Skeletal muscle satellite cell (primary cell): ENCODE results near the gene RHEBL1.

Experiments
- H3K27me3 ChIP-seq: 2 replicates; pipeline ENCODE4 v1.7.0; 2013; ENCODE audit warnings: low read length; ENCODE audit not compliant: control insufficient read depth, insufficient read depth
- H3K36me3 ChIP-seq: 2 replicates; pipeline ENCODE4 v1.7.0; 2013; ENCODE audit warnings: mild to moderate bottlenecking, control low read depth, low read length; ENCODE audit not compliant: insufficient read depth
- H3K4me1 ChIP-seq: 2 replicates; pipeline ENCODE4 v1.7.0; 2013; ENCODE audit warnings: low read length; ENCODE audit not compliant: control insufficient read depth, insufficient read depth
- H3K4me2 ChIP-seq: 2 replicates; pipeline ENCODE4 v1.7.0; 2013; ENCODE audit warnings: mild to moderate bottlenecking, low read length
- H3K4me3 ChIP-seq: 2 replicates; pipeline ENCODE4 v1.7.0; 2013; ENCODE audit warnings: low read length
- H3K9ac ChIP-seq: 2 replicates; pipeline ENCODE4 v1.7.0; 2013; ENCODE audit warnings: mild to moderate bottlenecking, low read depth, low read length, moderate library complexity
- H3K9me3 ChIP-seq: replicated peaks from 2 replicates; pipeline ENCODE4 v1.7.0; 2013; ENCODE audit warnings: mild to moderate bottlenecking, control low read depth, low read length

The RHEBL1 gene

DNA sequence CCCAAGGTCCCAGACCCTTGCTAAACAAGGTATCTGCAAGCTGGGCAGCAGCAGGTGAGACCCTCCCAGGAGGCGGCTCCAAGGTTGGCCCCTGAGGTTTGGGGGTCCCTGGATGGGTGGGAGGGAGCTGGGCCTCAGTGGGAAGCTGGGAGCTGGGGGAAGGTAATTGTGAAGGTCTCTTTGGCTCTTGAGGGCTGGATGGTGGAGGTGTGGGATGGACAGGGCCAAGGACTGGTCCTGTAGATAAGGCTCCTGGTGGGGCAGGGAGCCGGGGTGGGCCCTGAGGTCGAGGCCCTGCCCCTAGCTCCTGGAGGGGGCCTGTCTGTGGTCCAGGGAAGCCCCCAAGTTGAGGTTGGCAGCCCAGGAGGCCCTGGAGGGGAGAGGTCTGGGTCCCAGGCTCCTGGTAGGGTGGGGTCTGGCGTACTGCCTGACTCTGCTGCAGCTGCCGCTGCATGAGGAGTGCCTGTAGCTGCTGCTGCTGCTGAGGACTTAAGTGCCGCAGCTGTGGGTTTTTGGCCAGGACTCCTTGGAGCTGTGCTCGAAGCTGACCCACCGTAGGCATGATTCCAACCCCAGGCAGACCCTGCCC is 38.1 kb downstream of the RHEBL1 start:
- Histone ChIP-seq H3K4me3 (no peak overlapping the region), H3K27me3 (no peaks in the 10 kb centered on the region), H3K9ac (no peak overlapping the region), H3K4me1 (no peaks in the 10 kb centered on the region), H3K9me3 (no peaks in the 10 kb centered on the region), H3K36me3 (peaks cover 87% of the 10 kb centered on the region), H3K4me2 (no peak overlapping the region)

DNA sequence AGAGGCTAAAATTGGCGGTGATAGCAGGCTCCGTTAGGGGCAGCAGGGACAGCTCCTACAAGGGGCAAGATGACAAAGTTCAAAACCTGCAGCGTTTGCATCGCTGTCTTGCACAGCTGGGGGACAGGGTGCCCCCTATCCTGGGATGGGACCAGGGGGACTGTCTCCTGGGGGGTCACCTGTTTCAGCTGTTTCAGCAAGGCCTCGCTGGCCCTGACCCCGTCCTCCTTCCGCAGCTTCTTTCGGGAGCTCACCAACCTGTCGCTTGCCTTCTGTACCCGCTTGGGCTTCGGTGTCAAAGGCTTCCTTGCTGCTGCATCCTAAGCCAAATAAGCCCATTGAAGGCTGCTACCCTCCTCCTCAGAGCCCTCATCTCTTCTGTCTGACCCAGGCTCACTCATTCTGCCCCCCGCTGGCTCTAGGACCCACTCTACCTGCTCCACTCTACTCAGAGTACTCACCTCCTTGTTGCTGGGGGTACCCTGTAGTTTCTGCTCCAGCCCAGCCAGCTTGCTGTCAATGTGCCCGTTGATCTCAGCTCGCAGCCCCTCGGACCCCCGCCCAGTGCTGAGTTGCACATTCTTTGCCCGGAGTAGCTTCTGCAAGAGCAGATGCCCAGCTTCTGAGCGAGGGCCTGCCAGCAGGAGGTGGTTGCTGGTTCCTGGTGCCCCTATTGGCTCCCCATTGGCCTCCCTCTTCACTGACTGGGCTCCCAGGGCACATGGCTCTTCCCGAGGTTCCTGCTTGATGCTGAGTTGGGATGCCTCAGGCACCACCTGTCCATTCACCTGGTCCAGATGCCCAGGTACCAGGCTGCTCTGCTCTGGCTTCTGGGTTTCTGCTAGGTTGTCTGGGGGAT is 38.8 kb downstream of the RHEBL1 start:
- Histone ChIP-seq H3K4me1 (no peaks in the 10 kb centered on the region), H3K9me3 (no peaks in the 10 kb centered on the region), H3K27me3 (no peaks in the 10 kb centered on the region), H3K36me3 (peaks cover 90% of the 10 kb centered on the region), H3K9ac (no peak overlapping the region), H3K4me3 (no peak overlapping the region), H3K4me2 (no peak overlapping the region)

DNA sequence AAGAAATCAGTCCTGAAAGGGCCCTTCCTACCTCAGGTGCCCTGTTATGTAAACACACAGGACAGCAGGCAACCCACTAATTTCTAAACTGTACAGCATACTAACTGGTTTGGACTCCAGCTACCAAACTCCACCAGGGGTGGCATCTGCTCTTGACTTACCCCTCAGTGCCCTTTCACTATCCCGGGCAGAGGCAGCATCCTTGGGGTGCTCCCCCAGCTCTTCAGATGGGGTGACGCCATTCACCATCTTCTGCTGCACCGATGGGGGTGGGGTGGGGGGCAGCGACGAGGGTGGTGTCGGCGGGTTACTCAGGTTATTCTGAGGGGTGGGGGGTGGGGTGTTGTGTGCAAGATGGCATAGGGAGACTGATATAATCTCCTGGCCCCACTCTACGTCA is 39.7 kb downstream of the RHEBL1 start:
- peaks cover 91% of the 10 kb centered on the region for H3K36me3 ChIP-seq
- no peaks in the 10 kb centered on the region for H3K9me3 ChIP-seq

DNA sequence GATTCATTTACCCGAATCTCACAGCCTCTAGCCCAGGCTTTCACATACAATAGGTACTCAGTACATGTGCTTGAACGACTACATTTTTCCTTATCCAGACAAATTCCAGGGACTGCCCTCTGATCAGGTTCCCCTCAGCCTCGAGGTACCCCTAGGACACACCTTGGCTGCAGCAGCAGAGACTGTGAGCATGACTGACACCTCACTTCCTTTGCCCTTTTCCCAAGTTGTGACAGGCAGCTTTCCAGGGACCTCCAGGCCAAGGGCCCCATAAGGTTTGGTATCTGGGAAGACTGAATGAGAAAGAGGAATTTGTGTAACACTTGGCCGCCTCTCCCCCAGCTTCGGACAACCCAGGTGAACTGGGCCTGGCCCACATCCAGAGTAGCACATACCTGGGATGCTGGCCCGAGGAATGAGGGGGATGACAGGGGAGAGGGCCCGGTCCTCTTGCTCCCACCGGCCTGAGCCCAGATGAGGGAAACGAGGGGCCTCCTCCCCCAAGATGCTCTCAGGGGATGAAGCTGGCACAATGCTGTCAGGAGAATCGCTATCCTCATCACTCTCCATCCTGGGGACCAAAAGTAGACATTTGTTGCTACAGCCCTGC is 41.0 kb downstream of the RHEBL1 start:
- no peak overlapping the region for H3K4me2 ChIP-seq
- H3K9me3 ChIP-seq = no peaks in the 10 kb centered on the region
- no peak overlapping the region for H3K9ac ChIP-seq
- H3K36me3 ChIP-seq = peaks cover 90% of the 10 kb centered on the region
- no peak overlapping the region for H3K4me3 ChIP-seq
- H3K27me3 ChIP-seq = no peaks in the 10 kb centered on the region
- H3K4me1 ChIP-seq = no peaks in the 10 kb centered on the region

More for the DNA sequence above, 39.7 kb downstream of the RHEBL1 start:
- H3K27me3 ChIP-seq = no peaks in the 10 kb centered on the region
- no peak overlapping the region for H3K4me3 ChIP-seq
- no peak overlapping the region for H3K4me2 ChIP-seq
- no peaks in the 10 kb centered on the region for H3K4me1 ChIP-seq
- no peak overlapping the region for H3K9ac ChIP-seq

DNA sequence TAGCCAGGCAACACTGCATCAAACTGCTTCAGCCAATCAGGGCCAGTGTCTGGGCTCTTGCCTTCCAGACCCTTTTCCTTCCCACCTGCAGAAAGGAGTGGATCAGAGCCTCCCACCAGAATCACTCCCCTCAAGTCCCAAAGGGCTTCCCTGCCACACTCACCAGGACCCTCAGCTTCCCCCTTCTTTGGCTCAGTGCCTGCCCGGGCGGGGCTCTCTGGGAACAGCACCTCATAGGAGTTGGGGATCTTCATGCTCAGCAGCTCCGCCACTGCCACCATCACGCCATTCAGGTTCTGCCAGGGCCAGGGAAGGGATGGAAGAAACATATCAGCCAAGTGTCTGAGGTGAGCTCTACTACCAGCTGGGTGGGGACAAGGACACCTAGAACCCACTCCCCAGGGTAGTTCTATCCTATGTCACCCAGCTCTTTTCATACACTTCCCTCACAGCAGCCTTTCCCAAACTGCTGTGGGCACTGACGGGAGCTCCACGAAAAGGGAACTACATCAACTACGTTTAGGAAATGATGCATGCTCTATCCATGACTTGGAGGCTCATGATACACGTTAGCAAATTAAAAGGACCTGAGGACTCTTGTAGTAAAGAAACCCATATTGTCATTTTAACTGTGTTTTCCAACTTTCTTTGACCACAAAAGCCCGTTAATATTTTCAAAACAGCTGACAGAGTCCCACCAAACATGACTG is 41.8 kb downstream of the RHEBL1 start:
- H3K27me3 ChIP-seq = no peaks in the 10 kb centered on the region
- no peak overlapping the region for H3K4me3 ChIP-seq
- no peaks in the 10 kb centered on the region for H3K4me1 ChIP-seq
- H3K9ac ChIP-seq = no peak overlapping the region
- no peaks in the 10 kb centered on the region for H3K9me3 ChIP-seq
- H3K4me2 ChIP-seq = no peak overlapping the region
- peaks cover 91% of the 10 kb centered on the region for H3K36me3 ChIP-seq

DNA sequence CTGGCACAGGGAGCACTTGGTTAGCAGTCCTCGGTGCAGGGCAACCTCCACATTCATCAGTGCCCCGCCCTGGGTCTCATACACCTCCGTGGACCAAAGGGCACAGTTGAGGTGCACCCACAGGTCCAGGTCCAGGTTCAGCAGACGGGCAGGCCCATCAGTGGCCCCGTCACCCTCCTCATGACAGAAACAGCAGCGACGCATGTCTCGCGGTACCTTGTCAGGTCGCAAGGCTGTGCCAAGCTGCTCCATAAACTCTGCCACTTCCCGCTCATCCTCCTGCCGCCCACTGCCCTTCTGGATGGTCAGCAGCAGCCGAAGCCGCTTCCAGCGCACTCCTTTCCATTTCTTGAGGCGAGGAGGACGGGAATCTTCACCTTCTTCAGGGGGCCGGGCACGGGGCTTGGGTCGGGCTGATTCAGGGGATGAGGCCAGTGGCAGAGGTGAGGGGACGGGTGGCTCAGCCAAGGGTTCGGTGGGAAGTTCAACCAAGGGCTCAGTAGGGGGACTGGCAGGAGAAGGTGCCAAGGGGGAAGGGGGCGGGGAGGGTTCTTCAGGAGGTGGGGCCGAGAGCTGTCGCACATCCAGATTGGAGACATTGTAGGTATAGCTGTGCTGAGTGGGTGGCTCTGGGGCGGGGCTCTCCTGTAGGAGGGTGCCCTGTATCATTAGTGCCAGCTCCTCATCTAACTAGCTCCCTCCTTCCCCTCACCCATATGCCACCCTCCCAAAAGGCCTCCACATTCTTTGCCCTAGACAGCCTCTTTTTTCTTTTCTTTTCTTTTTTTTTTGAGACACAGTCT is 42.9 kb downstream of the RHEBL1 start:
- Histone ChIP-seq H3K4me2 (no peak overlapping the region), H3K4me1 (no peaks in the 10 kb centered on the region), H3K9ac (no peak overlapping the region), H3K4me3 (no peak overlapping the region), H3K36me3 (peaks cover 90% of the 10 kb centered on the region), H3K9me3 (no peaks in the 10 kb centered on the region), H3K27me3 (no peaks in the 10 kb centered on the region)

DNA sequence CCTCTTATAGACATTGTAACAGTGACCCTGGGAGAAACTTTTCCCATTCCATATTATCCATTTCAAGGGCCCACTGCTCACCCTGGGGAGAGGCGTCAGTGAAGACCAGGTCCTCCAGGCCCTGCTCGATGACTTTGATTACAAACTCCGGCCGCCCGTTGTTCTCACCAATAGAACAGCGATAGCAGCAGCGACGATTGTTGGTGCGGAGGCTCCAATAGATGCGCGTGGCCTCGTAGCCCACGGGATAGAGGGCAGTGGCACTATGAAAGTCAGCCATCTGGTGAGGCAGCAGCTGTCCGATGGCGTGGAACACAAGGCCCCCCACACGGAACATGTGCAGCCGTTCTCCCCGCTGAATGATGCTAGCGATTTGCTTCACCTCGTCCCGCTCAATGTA is 43.7 kb downstream of the RHEBL1 start:
- Histone ChIP-seq H3K9ac (no peak overlapping the region), H3K4me3 (no peak overlapping the region), H3K4me2 (no peak overlapping the region), H3K4me1 (no peaks in the 10 kb centered on the region), H3K27me3 (no peaks in the 10 kb centered on the region), H3K36me3 (peaks cover 87% of the 10 kb centered on the region), H3K9me3 (no peaks in the 10 kb centered on the region)

DNA sequence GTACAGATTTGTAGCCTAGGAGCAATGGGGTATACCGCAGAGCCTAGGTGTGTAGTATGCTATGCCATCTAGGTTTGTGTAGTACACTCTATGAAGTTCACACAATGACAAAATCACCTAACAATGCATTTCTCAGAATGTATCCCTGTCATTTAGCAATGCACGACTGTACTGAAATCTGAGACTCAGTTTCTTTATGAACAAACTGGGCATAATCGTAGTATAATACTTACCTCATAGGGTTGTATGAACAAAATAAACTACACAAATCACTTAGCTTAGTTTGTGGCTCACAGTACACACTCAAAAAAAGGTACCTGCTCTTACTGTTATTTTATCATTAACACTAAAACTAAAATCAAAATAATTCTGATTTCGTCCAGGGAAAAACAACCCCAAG is 44.3 kb downstream of the RHEBL1 start:
- Histone ChIP-seq H3K9ac (no peak overlapping the region), H3K4me2 (no peak overlapping the region), H3K4me3 (no peak overlapping the region), H3K27me3 (no peaks in the 10 kb centered on the region), H3K9me3 (no peaks in the 10 kb centered on the region), H3K36me3 (peaks cover 81% of the 10 kb centered on the region), H3K4me1 (no peaks in the 10 kb centered on the region)

DNA sequence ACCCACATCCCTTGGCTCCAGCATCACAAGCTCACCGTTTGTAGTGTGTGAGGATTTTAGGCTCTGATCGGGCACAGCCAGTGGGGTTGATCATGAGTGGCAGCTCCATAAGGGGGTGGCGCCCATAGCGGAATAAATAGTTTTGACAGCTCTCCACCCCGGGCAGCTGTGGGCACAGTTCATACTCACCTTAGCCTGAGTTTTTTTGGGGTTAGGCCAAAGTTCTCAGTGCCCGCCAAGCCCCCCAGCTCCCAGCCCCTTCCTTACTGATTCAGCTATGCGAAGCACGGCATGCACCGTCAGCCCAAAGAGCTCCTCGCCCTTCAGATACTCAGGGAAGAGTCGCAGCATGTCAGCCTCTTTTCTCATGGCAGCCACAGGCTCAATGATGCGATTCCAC is 45.2 kb downstream of the RHEBL1 start:
- Histone ChIP-seq H3K36me3 (peaks cover 72% of the 10 kb centered on the region), H3K4me2 (no peak overlapping the region), H3K9me3 (no peaks in the 10 kb centered on the region), H3K9ac (no peak overlapping the region), H3K4me3 (no peak overlapping the region), H3K4me1 (peaks cover 4% of the 10 kb centered on the region), H3K27me3 (no peaks in the 10 kb centered on the region)

DNA sequence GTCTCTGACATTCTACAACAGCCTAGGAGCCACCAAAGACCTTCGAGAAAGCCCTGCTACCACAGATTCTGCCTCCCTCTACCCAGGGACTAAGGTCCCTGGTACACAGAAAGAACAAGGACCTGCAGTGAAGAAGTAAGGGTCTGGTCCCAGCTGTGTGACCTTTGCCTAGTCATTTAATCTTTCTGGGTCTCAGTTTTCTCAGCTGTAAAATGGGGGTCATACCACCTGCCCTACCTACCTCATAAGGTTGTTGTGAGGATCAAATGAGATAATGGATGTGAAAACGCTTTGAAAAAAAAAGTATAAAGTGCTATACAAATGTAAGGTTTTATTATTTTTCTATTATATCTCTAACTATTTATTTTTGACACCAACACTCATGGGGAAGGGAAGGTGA is 46.0 kb downstream of the RHEBL1 start:
- no peak overlapping the region for H3K4me2 ChIP-seq
- H3K36me3 ChIP-seq = peaks cover 65% of the 10 kb centered on the region
- H3K9ac ChIP-seq = no peak overlapping the region
- H3K4me3 ChIP-seq = no peak overlapping the region
- peaks cover 11% of the 10 kb centered on the region for H3K4me1 ChIP-seq
- no peaks in the 10 kb centered on the region for H3K9me3 ChIP-seq
- H3K27me3 ChIP-seq = no peaks in the 10 kb centered on the region
